MM.1S (cell line): ENCODE measurements around the gene SPOCK1.

ENCODE experiments used
- CTCF ChIP-seq: fragments of 300-600 bp; sonication (generic); IDR thresholded peaks from 2 replicates; pipeline ENCODE4 v1.5.1; 2016; ENCODE audit warnings: antibody characterized with exemption, low read length, mixed read lengths
- EZH2phosphoT487 ChIP-seq: fragments of 300-600 bp; sonication (generic); IDR thresholded peaks from 2 replicates; pipeline ENCODE4 v1.6.1; 2018; ENCODE audit warnings: antibody characterized with exemption, low read length

- TF ChIP-seq CTCF (no peak), EZH2phosphoT487 (no peak)
Observed at GRCh38 chr5:137367951-137368350, 131.2 kb downstream of the SPOCK1 start.
